Dendritic cell treated with granulocyte-macrophage colony-stimulating factor and Interleukin-4, amounts not matched to agents 40 ng/mL and 50 ng/mL, for 4 days (primary cell): ENCODE measurements around the gene EVI5L.

Experiments
- H3K27ac Mint-ChIP-seq: one replicate; pipeline ENCODE4 v1.8.0; 2022; ENCODE audit warnings: mild to moderate bottlenecking, mixed read lengths
- H3K27me3 Mint-ChIP-seq: one replicate; pipeline ENCODE4 v1.8.0; 2022; ENCODE audit warnings: mild to moderate bottlenecking, mixed read lengths
- H3K36me3 Mint-ChIP-seq: one replicate; pipeline ENCODE4 v1.8.0; 2022; ENCODE audit warnings: low read depth, mixed read lengths
- H3K4me1 Mint-ChIP-seq: one replicate; pipeline ENCODE4 v1.8.0; 2022; ENCODE audit warnings: low read depth, mixed read lengths
- H3K4me3 Mint-ChIP-seq: one replicate; pipeline ENCODE4 v1.8.0; 2022; ENCODE audit warnings: mild to moderate bottlenecking, moderate library complexity, mixed read lengths
- H3K9me3 Mint-ChIP-seq: one replicate; pipeline ENCODE4 v1.8.0; 2022; ENCODE audit warnings: mixed read lengths
- intact Hi-C: fragments of 100-400 bp; cut with micrococcal nuclease; formaldehyde crosslinking; loops from one replicate; pipeline ENCODE4 v1.15.0; 2022

Gene EVI5L

GRCh38 chr19:7829166-7829520, 875 bp upstream of the EVI5L start:
- peaks cover 30% of the 10 kb centered on the region for H3K27me3 Mint-ChIP-seq
- H3K27ac Mint-ChIP-seq: peak overlapping the region; percentile 82
- peak overlapping the region; percentile 73 for H3K4me3 Mint-ChIP-seq
- no peaks in the 10 kb centered on the region for H3K9me3 Mint-ChIP-seq
- H3K36me3 Mint-ChIP-seq: no peaks in the 10 kb centered on the region
- intact Hi-C loops: no loop called here
- H3K4me1 Mint-ChIP-seq: peaks cover 41% of the 10 kb centered on the region

GRCh38 chr19:7830272-7830771, 304 bp downstream of the EVI5L start:
- Mint-ChIP-seq H3K4me3 (peak overlapping the region; percentile 80), H3K36me3 (no peaks in the 10 kb centered on the region), H3K4me1 (peaks cover 41% of the 10 kb centered on the region), H3K9me3 (no peaks in the 10 kb centered on the region), H3K27ac (peak overlapping the region; percentile 82), H3K27me3 (peaks cover 21% of the 10 kb centered on the region)
- intact Hi-C loops: no loop called here

- Mint-ChIP-seq H3K4me3 (peak overlapping the region; percentile 80), H3K9me3 (no peaks in the 10 kb centered on the region), H3K27ac (peak overlapping the region; percentile 81), H3K27me3 (peaks cover 16% of the 10 kb centered on the region), H3K36me3 (no peaks in the 10 kb centered on the region), H3K4me1 (peaks cover 41% of the 10 kb centered on the region)
- intact Hi-C loops: no loop called here
Measured at GRCh38 chr19:7830823-7831222, 805 bp downstream of the EVI5L start.

GRCh38 chr19:7831452-7831851, 1.4 kb downstream of the EVI5L start:
- Mint-ChIP-seq H3K4me1 (peaks cover 41% of the 10 kb centered on the region), H3K36me3 (no peaks in the 10 kb centered on the region), H3K4me3 (peak overlapping the region; percentile 80), H3K9me3 (no peaks in the 10 kb centered on the region), H3K27ac (peak overlapping the region; percentile 81), H3K27me3 (peaks cover 12% of the 10 kb centered on the region)
- intact Hi-C loops: no loop called here

GRCh38 chr19:7832009-7832408, 2.0 kb downstream of the EVI5L start:
- intact Hi-C loops: no loop called here
- Mint-ChIP-seq H3K36me3 (no peaks in the 10 kb centered on the region), H3K9me3 (no peaks in the 10 kb centered on the region), H3K4me3 (no peak overlapping the region), H3K4me1 (peaks cover 41% of the 10 kb centered on the region), H3K27ac (peak overlapping the region; percentile 81), H3K27me3 (peaks cover 7% of the 10 kb centered on the region)

- H3K27ac Mint-ChIP-seq: peak overlapping the region; percentile 28
- H3K9me3 Mint-ChIP-seq: no peaks in the 10 kb centered on the region
- no peaks in the 10 kb centered on the region for H3K36me3 Mint-ChIP-seq
- H3K4me1 Mint-ChIP-seq: peaks cover 41% of the 10 kb centered on the region
- H3K4me3 Mint-ChIP-seq: no peak overlapping the region
- intact Hi-C loops: no loop called here
- peaks cover 3% of the 10 kb centered on the region for H3K27me3 Mint-ChIP-seq
Measured at GRCh38 chr19:7832781-7833180, 2.8 kb downstream of the EVI5L start.

- no peaks in the 10 kb centered on the region for H3K27me3 Mint-ChIP-seq
- no peaks in the 10 kb centered on the region for H3K36me3 Mint-ChIP-seq
- H3K4me1 Mint-ChIP-seq: peaks cover 41% of the 10 kb centered on the region
- no peaks in the 10 kb centered on the region for H3K9me3 Mint-ChIP-seq
- peak overlapping the region; percentile 28 for H3K27ac Mint-ChIP-seq
- intact Hi-C loops: no loop called here
- no peak overlapping the region for H3K4me3 Mint-ChIP-seq
Measured at GRCh38 chr19:7833225-7834099, 3.4 kb downstream of the EVI5L start.

- H3K9me3 Mint-ChIP-seq: no peaks in the 10 kb centered on the region
- H3K4me1 Mint-ChIP-seq: no peaks in the 10 kb centered on the region
Measured at GRCh38 chr19:7839476-7839875, 9.5 kb downstream of the EVI5L start.

GRCh38 chr19:7840629-7841028, 10.6 kb downstream of the EVI5L start:
- no peaks in the 10 kb centered on the region for H3K9me3 Mint-ChIP-seq
- no peaks in the 10 kb centered on the region for H3K4me1 Mint-ChIP-seq
- intact Hi-C loops: no loop called here
- H3K27me3 Mint-ChIP-seq: no peaks in the 10 kb centered on the region
- H3K36me3 Mint-ChIP-seq: no peaks in the 10 kb centered on the region
- no peak overlapping the region for H3K27ac Mint-ChIP-seq
- no peak overlapping the region for H3K4me3 Mint-ChIP-seq

More at GRCh38 chr19:7839476-7839875, 9.5 kb downstream of the EVI5L start:
- intact Hi-C loops: no loop called here
- no peak overlapping the region for H3K27ac Mint-ChIP-seq
- no peak overlapping the region for H3K4me3 Mint-ChIP-seq
- H3K27me3 Mint-ChIP-seq: no peaks in the 10 kb centered on the region
- H3K36me3 Mint-ChIP-seq: no peaks in the 10 kb centered on the region

GRCh38 chr19:7841751-7842660, 12.0 kb downstream of the EVI5L start:
- H3K27me3 Mint-ChIP-seq: no peaks in the 10 kb centered on the region
- no peaks in the 10 kb centered on the region for H3K4me1 Mint-ChIP-seq
- H3K36me3 Mint-ChIP-seq: no peaks in the 10 kb centered on the region
- H3K9me3 Mint-ChIP-seq: no peaks in the 10 kb centered on the region
- intact Hi-C loops: no loop called here
- H3K27ac Mint-ChIP-seq: no peak overlapping the region
- no peak overlapping the region for H3K4me3 Mint-ChIP-seq

- Mint-ChIP-seq H3K27me3 (no peaks in the 10 kb centered on the region), H3K36me3 (no peaks in the 10 kb centered on the region), H3K9me3 (no peaks in the 10 kb centered on the region), H3K27ac (no peak overlapping the region), H3K4me3 (no peak overlapping the region), H3K4me1 (no peaks in the 10 kb centered on the region)
- intact Hi-C loops: no loop called here
Measured at GRCh38 chr19:7842661-7843294, 12.8 kb downstream of the EVI5L start.

GRCh38 chr19:7843521-7843920, 13.5 kb downstream of the EVI5L start:
- Mint-ChIP-seq H3K27me3 (no peaks in the 10 kb centered on the region), H3K27ac (no peak overlapping the region)
- intact Hi-C loops: no loop called here

GRCh38 chr19:7844405-7844804, 14.4 kb downstream of the EVI5L start:
- intact Hi-C loops: no loop called here
- H3K4me1 Mint-ChIP-seq: no peaks in the 10 kb centered on the region
- no peak overlapping the region for H3K27ac Mint-ChIP-seq
- no peaks in the 10 kb centered on the region for H3K9me3 Mint-ChIP-seq
- no peaks in the 10 kb centered on the region for H3K27me3 Mint-ChIP-seq
- no peaks in the 10 kb centered on the region for H3K36me3 Mint-ChIP-seq
- H3K4me3 Mint-ChIP-seq: no peak overlapping the region

More at GRCh38 chr19:7843521-7843920, 13.5 kb downstream of the EVI5L start:
- Mint-ChIP-seq H3K4me1 (no peaks in the 10 kb centered on the region), H3K4me3 (no peak overlapping the region), H3K36me3 (no peaks in the 10 kb centered on the region), H3K9me3 (no peaks in the 10 kb centered on the region)

- intact Hi-C loops: no loop called here
- Mint-ChIP-seq H3K9me3 (no peaks in the 10 kb centered on the region), H3K36me3 (no peaks in the 10 kb centered on the region), H3K4me3 (no peak overlapping the region), H3K4me1 (no peaks in the 10 kb centered on the region), H3K27ac (no peak overlapping the region), H3K27me3 (no peaks in the 10 kb centered on the region)
Measured at GRCh38 chr19:7844951-7845350, 14.9 kb downstream of the EVI5L start.
